HFFc6 (cell line): ENCODE measurements around the gene TGM4. TPM values are rescaled to one million over a fixed set of nuclear protein-coding genes. Genes with fewer than 3 reads are reported as not detected.

Experiments
- DNase-seq: peaks from one replicate; pipeline ENCODE4 v3.0.0-alpha.2; 2018
- H3K27ac Mint-ChIP-seq: 2 replicates; pipeline ENCODE4 v1.8.0; 2020; ENCODE audit warnings: mild to moderate bottlenecking, mixed read lengths
- H3K27me3 Mint-ChIP-seq: 2 replicates; pipeline ENCODE4 v1.8.0; 2021; ENCODE audit warnings: mild to moderate bottlenecking, moderate library complexity, mixed read lengths; ENCODE audit not compliant: insufficient read depth
- H3K36me3 Mint-ChIP-seq: 2 replicates; pipeline ENCODE4 v1.8.0; 2021; ENCODE audit warnings: low read depth, mixed read lengths
- H3K4me1 Mint-ChIP-seq: 2 replicates; pipeline ENCODE4 v1.8.0; 2020; ENCODE audit warnings: low read depth, mixed read lengths
- H3K4me3 Mint-ChIP-seq: 2 replicates; pipeline ENCODE4 v1.8.0; 2020; ENCODE audit warnings: mild to moderate bottlenecking, moderate library complexity, mixed read lengths
- H3K9me3 Mint-ChIP-seq: 2 replicates; pipeline ENCODE4 v1.8.0; 2020; ENCODE audit warnings: mild to moderate bottlenecking, mixed read lengths
- total RNA-seq, 6 experiments: library from RNA; stranded (reverse); fragmentation: NEBNext Ultra II Directional; extraction: Animal tissue kit (Norgen Biotek cat#: 25700); gene quantifications; 2 replicates in 1 of 6; 3 replicates in 5 of 6; pipeline ENCODE4 v1.2.3, GENCODE V29; 2021
- TF ChIP-seq, protein P1 (sequence below): fragments of 200-600 bp; sonication (generic); IDR thresholded peaks from 2 replicates; pipeline ENCODE4 v1.5.0; 2021; ENCODE audit warnings: antibody characterized with exemption, mild to moderate bottlenecking

TGM4 gene
- total RNA-seq, 6 experiments from 2014 or later, result not detected

GRCh38 chr3:44832965-44833364, 41.4 kb upstream of the TGM4 start:
- no peak for DNase-seq
- Mint-ChIP-seq H3K9me3 (peaks cover 5% of the 10 kb centered on the region; the same call in 1 of the 2 replicates), H3K4me3 (no peak overlapping the region), H3K27ac (no peak overlapping the region), H3K27me3 (no peaks in the 10 kb centered on the region), H3K4me1 (no peaks in the 10 kb centered on the region), H3K36me3 (peaks cover 21% of the 10 kb centered on the region)
- TF ChIP-seq, protein P1, sequence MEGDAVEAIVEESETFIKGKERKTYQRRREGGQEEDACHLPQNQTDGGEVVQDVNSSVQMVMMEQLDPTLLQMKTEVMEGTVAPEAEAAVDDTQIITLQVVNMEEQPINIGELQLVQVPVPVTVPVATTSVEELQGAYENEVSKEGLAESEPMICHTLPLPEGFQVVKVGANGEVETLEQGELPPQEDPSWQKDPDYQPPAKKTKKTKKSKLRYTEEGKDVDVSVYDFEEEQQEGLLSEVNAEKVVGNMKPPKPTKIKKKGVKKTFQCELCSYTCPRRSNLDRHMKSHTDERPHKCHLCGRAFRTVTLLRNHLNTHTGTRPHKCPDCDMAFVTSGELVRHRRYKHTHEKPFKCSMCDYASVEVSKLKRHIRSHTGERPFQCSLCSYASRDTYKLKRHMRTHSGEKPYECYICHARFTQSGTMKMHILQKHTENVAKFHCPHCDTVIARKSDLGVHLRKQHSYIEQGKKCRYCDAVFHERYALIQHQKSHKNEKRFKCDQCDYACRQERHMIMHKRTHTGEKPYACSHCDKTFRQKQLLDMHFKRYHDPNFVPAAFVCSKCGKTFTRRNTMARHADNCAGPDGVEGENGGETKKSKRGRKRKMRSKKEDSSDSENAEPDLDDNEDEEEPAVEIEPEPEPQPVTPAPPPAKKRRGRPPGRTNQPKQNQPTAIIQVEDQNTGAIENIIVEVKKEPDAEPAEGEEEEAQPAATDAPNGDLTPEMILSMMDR, result no peak

- H3K27me3 Mint-ChIP-seq, result no peaks in the 10 kb centered on the region
- DNase-seq, result no peak
- H3K27ac Mint-ChIP-seq, result no peak overlapping the region
- H3K9me3 Mint-ChIP-seq, result peaks cover 5% of the 10 kb centered on the region; the same call in 1 of the 2 replicates
- no peak overlapping the region for H3K4me3 Mint-ChIP-seq
- H3K36me3 Mint-ChIP-seq, result peaks cover 26% of the 10 kb centered on the region
- TF ChIP-seq, protein P1, result no peak
- H3K4me1 Mint-ChIP-seq, result no peaks in the 10 kb centered on the region
These were observed 41.0 kb upstream of the TGM4 start for GRCh38 chr3:44833394-44833793.

DNA sequence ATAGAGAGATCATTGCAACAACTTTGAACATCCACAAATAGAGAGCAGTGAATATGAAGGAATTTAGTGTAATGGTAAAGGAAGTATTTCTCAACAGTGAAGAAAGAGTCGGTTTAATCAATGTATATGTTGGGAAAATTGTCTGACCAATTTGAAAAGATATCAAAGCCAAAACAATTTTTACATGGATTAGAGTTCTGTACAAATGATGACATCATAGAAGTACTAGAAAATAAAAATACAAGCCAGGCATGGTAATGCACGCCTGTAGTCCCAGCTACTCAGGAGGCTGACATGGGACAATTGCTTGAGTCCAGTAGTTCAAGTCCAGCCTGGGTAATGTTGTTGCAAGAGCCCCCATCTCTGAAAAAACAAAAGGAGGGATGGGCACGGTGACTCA, 38.7 kb upstream of the TGM4 start:
- no peak overlapping the region for H3K4me3 Mint-ChIP-seq
- TF ChIP-seq, protein P1, result no peak
- no peak overlapping the region for H3K27ac Mint-ChIP-seq
- peaks cover 30% of the 10 kb centered on the region for H3K36me3 Mint-ChIP-seq
- H3K27me3 Mint-ChIP-seq, result no peaks in the 10 kb centered on the region
- H3K4me1 Mint-ChIP-seq, result no peaks in the 10 kb centered on the region
- DNase-seq, result no peak
- H3K9me3 Mint-ChIP-seq, result peaks cover 5% of the 10 kb centered on the region; the same call in 1 of the 2 replicates

GRCh38 chr3:44842376-44842775, 32.0 kb upstream of the TGM4 start:
- Mint-ChIP-seq H3K27me3 (peaks cover 5% of the 10 kb centered on the region; the same call in 1 of the 2 replicates), H3K4me1 (peaks cover 12% of the 10 kb centered on the region; the same call in 1 of the 2 replicates), H3K4me3 (no peak overlapping the region), H3K36me3 (peaks cover 13% of the 10 kb centered on the region; the same call in 1 of the 2 replicates), H3K27ac (no peak overlapping the region), H3K9me3 (no peaks in the 10 kb centered on the region)
- no peak for DNase-seq
- TF ChIP-seq, protein P1, result no peak

DNA sequence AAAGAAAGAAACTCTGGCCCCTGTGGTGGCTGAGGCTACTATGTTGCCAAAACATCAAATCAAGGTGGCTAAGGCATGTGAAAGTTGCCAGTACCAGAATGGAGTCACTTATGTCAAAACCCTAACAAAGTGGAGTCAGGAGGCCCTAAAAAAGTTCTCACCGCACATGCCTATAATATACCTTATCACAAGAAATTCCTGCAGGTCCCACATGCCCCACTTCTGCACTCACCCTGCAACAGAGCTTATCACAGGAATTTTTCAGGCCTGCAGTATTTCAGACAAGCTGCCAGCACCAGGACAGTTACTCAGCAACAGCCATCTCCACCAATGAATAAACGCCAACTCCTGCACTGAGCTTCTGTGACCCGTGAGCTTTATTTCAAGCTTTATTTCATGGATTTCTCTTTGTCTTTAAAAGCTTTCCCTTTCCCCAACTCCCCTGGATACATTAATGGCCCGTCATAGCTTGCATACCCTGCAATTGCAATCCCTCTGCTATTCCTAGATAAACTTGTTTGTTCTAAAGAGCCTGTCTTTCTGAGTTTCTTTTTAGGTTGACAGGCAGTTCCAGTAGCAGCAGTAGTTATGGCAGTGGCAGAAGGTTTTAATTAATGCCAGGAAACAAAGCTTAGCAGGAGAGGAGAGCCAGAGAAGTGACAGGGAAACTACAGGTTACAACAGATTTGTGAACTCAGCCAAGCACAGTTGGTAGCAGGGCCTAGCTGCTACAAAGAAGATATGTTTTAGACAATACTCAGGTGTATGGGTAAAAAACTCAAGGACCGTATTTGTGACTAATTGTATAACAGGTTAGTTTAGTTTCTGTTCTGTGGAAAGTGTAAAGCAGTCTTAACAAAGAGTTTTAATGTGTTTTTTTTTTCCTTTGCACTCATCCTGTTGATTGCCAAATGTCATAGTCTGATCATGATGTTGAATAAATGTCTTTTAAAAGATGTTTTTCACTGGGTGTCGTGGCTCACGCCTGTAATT, 28.6 kb upstream of the TGM4 start:
- peak; percentile 57 for DNase-seq
- Mint-ChIP-seq H3K4me3 (no peak overlapping the region), H3K27ac (peak overlapping the region; percentile 24; the same call in 1 of the 2 replicates), H3K27me3 (peaks cover 5% of the 10 kb centered on the region; the same call in 1 of the 2 replicates), H3K36me3 (peaks cover 4% of the 10 kb centered on the region; the same call in 1 of the 2 replicates), H3K9me3 (no peaks in the 10 kb centered on the region), H3K4me1 (peaks cover 12% of the 10 kb centered on the region; the same call in 1 of the 2 replicates)
- TF ChIP-seq, protein P1, result no peak
